Gastrocnemius medialis (tissue), 4 donors: Measurements from ENCODE around the gene UMOD.

Source experiments
- POLR2A ChIP-seq, 2 donors: fragments of 450-650 bp; IDR thresholded peaks; one replicate each; pipeline ENCODE4 v1.6.1; 2017; ENCODE audit warnings: antibody characterized with exemption in 2 of 2, mild to moderate bottlenecking in 2 of 2, moderate library complexity in 2 of 2
- TF ChIP-seq, protein P1 (sequence below), 5 experiments: fragments of 450-650 bp in 3 of 5; fragments of 200-600 bp in 2 of 5; sonication (generic) in 2 of 5; IDR thresholded peaks in 4 of 5; conservative IDR thresholded peaks in 1 of 5; 1 replicate in 4 of 5; 2 replicates in 1 of 5; pipeline ENCODE4 v1.5.1; 2016 to 2019; ENCODE audit warnings: antibody characterized with exemption in 5 of 5, mild to moderate bottlenecking in 3 of 5, moderate library complexity in 3 of 5

GRCh38 chr16:20333120-20333519 is 19.4 kb downstream of the UMOD start:
- TF ChIP-seq, protein P1, sequence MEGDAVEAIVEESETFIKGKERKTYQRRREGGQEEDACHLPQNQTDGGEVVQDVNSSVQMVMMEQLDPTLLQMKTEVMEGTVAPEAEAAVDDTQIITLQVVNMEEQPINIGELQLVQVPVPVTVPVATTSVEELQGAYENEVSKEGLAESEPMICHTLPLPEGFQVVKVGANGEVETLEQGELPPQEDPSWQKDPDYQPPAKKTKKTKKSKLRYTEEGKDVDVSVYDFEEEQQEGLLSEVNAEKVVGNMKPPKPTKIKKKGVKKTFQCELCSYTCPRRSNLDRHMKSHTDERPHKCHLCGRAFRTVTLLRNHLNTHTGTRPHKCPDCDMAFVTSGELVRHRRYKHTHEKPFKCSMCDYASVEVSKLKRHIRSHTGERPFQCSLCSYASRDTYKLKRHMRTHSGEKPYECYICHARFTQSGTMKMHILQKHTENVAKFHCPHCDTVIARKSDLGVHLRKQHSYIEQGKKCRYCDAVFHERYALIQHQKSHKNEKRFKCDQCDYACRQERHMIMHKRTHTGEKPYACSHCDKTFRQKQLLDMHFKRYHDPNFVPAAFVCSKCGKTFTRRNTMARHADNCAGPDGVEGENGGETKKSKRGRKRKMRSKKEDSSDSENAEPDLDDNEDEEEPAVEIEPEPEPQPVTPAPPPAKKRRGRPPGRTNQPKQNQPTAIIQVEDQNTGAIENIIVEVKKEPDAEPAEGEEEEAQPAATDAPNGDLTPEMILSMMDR (IDR thresholded peaks at IDR 0.05 in 4 of 5, conservative IDR thresholded peaks at IDR 0.05 in 1 of 5) = no peak
- no peak for TF ChIP-seq POLR2A (IDR thresholded peaks at IDR 0.05)
